HEK293T (cell line): Measurements from ENCODE around the gene MSS51.

Source experiments
- SUZ12 ChIP-seq: fragments of 450-650 bp; IDR thresholded peaks from 2 replicates; pipeline ENCODE4 v1.6.1; 2016; ENCODE audit warnings: mild to moderate bottlenecking
- TF ChIP-seq, protein P1 (sequence below): fragments of 450-650 bp; IDR thresholded peaks from 2 replicates; pipeline ENCODE4 v1.6.1; 2016

DNA sequence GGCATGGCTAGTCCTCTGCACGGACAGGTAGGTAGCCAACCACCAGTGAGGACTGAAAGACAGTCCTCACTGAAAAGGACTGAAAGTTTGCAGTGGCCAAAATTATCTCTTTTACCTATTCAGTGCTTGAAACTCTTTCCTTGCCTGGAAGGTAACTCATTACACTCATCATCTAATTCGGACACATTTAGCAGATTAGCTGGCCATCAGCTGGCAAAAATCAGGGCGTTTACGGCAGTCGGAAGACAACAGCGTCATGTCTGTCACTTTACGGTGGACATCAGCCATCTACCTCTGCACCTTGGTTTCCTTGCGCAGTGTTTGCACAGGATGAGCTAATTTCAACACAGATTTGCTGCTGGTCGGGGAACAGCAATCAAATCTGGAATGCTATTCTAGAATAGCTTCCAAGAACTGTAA lies 20.2 kb downstream of the MSS51 start:
- TF ChIP-seq SUZ12 = no peak
- TF ChIP-seq, protein P1, sequence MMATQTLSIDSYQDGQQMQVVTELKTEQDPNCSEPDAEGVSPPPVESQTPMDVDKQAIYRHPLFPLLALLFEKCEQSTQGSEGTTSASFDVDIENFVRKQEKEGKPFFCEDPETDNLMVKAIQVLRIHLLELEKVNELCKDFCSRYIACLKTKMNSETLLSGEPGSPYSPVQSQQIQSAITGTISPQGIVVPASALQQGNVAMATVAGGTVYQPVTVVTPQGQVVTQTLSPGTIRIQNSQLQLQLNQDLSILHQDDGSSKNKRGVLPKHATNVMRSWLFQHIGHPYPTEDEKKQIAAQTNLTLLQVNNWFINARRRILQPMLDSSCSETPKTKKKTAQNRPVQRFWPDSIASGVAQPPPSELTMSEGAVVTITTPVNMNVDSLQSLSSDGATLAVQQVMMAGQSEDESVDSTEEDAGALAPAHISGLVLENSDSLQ = peak; percentile 72
